CD4-positive, alpha-beta T cell treated with Interleukin-4 for 1 hour (primary cell): ENCODE results near the gene TMEM108.
A peak's percentile ranks its signal among the peaks of the same experiment; 100 is the strongest.

Experiments
- DNase-seq, 2 donors: peaks; one replicate each; pipeline ENCODE4 v3.0.0-alpha.2; 2020 to 2022

The TMEM108 gene

DNA sequence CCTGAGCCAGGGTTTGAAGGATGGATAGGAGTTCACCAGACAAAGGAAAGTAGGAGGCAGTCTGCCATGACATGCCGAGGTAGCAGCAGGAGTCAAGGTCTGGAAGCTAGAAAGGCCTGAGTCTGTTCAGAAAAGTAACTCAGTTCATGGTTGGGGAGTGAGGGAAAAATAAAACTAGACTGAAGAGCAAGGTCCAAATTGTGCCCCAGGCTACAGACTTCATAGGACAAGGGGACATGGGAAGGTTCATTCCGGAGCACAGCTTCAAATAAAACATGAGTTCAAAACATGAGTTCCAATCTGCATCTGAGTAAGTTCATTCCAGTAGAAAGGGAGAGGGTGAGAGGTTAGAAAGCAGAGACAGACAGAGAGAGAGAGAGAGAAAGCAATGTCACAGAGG is 401.4 kb downstream of the TMEM108 start:
- DNase-seq, result no peak

DNA sequence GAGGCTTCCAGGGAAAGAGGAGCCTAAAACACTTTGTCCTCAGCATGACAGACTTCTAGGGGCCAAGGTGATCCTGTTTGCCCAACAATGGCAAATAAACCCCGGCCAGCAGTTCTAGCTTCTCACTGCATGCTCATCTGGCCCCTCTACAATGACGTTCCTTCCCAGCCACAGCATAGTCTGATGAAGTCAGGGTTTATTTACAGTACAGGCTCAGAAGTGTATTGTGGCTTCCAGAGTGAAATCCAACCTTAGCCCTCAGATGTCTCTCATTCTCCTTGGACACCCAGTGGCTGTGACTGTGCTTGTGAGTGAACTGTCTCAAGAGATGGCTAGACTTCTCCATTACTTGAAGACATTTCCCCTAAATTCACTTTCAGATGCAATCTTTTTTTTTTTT is 402.5 kb downstream of the TMEM108 start:
- DNase-seq, result no peak

GRCh38 chr3:133441867-133442270 is 403.7 kb downstream of the TMEM108 start:
- peak in 1 of 2 donors; percentile 38 for DNase-seq

GRCh38 chr3:133442518-133442917 is 404.3 kb downstream of the TMEM108 start:
- no peak for DNase-seq

DNA sequence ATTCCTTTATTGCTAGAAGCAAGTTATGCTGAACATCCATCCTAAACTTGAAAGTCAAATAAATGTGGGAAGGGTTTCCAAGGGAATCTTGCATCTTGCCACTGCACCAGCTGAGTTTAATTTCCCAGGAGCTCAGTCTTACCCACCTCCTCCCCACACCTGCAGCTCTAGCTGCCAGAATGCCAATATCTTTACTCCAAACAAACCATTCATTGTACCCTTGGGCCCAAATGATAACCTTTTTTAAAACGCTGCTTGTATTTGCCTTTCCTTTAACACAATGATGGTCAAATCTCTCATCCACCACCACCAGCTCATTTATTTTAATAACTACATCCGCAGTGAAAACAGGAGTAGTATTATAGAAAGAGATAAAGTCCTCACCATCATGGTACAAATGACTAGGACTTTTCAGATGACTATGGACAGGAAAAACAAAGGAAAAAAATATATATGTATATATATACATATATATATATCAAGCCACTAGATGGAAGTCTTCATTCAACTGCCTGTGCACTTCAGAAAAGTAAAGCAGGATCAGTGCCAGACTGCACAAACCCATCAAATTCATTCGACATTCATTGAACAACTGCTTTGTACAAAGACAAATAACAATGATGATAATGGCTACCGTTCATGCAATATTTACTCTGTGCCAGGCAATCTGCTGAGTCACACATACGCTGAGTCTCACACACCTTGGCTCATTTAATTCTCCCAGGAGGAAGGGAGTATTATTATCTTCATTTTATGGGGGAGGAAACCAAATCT is 405.6 kb downstream of the TMEM108 start:
- no peak for DNase-seq

- DNase-seq, result no peak
These were observed 406.2 kb downstream of the TMEM108 start for GRCh38 chr3:133444423-133444774.

- no peak for DNase-seq
These were observed 406.9 kb downstream of the TMEM108 start for GRCh38 chr3:133445108-133445507.
